CD4-positive, alpha-beta T cell treated with Interferon gamma for 1 hour (primary cell): Measurements from ENCODE around the gene CDK19.

Experiments used
- DNase-seq: peaks from one replicate; pipeline ENCODE4 v3.0.0-alpha.2; 2020

Gene CDK19

GRCh38 chr6:110693994-110694393 is 121.3 kb downstream of the CDK19 start:
- no peak for DNase-seq

- DNase-seq = no peak
Measured at GRCh38 chr6:110693296-110693695, 122.0 kb downstream of the CDK19 start.

- no peak for DNase-seq
Measured at GRCh38 chr6:110690916-110691315, 124.4 kb downstream of the CDK19 start.

- no peak for DNase-seq
Measured at GRCh38 chr6:110690106-110690654, 125.1 kb downstream of the CDK19 start.

GRCh38 chr6:110689275-110689935 is 125.9 kb downstream of the CDK19 start:
- no peak for DNase-seq

GRCh38 chr6:110688661-110689268 is 126.5 kb downstream of the CDK19 start:
- DNase-seq = no peak

- no peak for DNase-seq
Measured at GRCh38 chr6:110687326-110687725, 127.9 kb downstream of the CDK19 start.

GRCh38 chr6:110683241-110683640 is 132.0 kb downstream of the CDK19 start:
- no peak for DNase-seq

- peak; percentile 53 for DNase-seq
Measured at GRCh38 chr6:110682460-110682853, 132.8 kb downstream of the CDK19 start.

- DNase-seq = no peak
Measured at GRCh38 chr6:110681543-110682459, 133.5 kb downstream of the CDK19 start.

- DNase-seq = no peak
Measured at GRCh38 chr6:110676396-110676795, 138.9 kb downstream of the CDK19 start.

- DNase-seq = no peak
Measured at GRCh38 chr6:110674096-110674495, 141.2 kb downstream of the CDK19 start.

- DNase-seq = no peak
Measured at GRCh38 chr6:110672122-110672521, 143.1 kb downstream of the CDK19 start.

GRCh38 chr6:110671447-110671846 is 143.8 kb downstream of the CDK19 start:
- no peak for DNase-seq

- no peak for DNase-seq
Measured at GRCh38 chr6:110665600-110665999, 149.7 kb downstream of the CDK19 start.

- DNase-seq = no peak
Measured at GRCh38 chr6:110664933-110665332, 150.3 kb downstream of the CDK19 start.

- no peak for DNase-seq
Measured at GRCh38 chr6:110662490-110663211, 152.6 kb downstream of the CDK19 start.

- DNase-seq = no peak
Measured at GRCh38 chr6:110661414-110661813, 153.9 kb downstream of the CDK19 start.

GRCh38 chr6:110660066-110660655 is 155.1 kb downstream of the CDK19 start:
- DNase-seq = no peak

- no peak for DNase-seq
Measured at GRCh38 chr6:110658631-110659211, 156.5 kb downstream of the CDK19 start.

GRCh38 chr6:110656492-110656891 is 158.8 kb downstream of the CDK19 start:
- no peak for DNase-seq

GRCh38 chr6:110655821-110656220 is 159.4 kb downstream of the CDK19 start:
- no peak for DNase-seq
